Neural progenitor cell (in vitro differentiated cells): ENCODE measurements around the gene NOTCH1.

Source experiments
- CTCF ChIP-seq: fragments of 200-600 bp; sonication (generic); IDR thresholded peaks from 2 replicates; pipeline ENCODE4 v1.5.1; 2017; ENCODE audit warnings: antibody characterized with exemption, mild to moderate bottlenecking
- EZH2 ChIP-seq: fragments of 200-600 bp; sonication (generic); IDR thresholded peaks from 2 replicates; pipeline ENCODE4 v1.6.1; 2017; ENCODE audit warnings: antibody characterized with exemption, mild to moderate bottlenecking, moderate library complexity
- EZH2phosphoT487 ChIP-seq: fragments of 200-600 bp; sonication (generic); IDR thresholded peaks from 2 replicates; pipeline ENCODE4 v1.6.1; 2017; ENCODE audit warnings: antibody characterized with exemption

- TF ChIP-seq CTCF: no peak
- no peak for TF ChIP-seq EZH2
- TF ChIP-seq EZH2phosphoT487: no peak
Observed at GRCh38 chr9:136510561-136510960, 35.3 kb downstream of the NOTCH1 start.
